Epithelial cell of esophagus (primary cell): Measurements from ENCODE around the gene OCA2.
"Not testable (repeated sequence)": the region's sequence is repeated elsewhere in the genome, so short reads cannot be mapped to it uniquely, and the experiment has no call there.

Source experiments
- DNase-seq: peaks from one replicate; pipeline ENCODE4 v3.0.0; 2010; ENCODE audit warnings: low read depth
- H3K4me3 ChIP-seq: 2 replicates; pipeline ENCODE4 v1.5.1; 2011; ENCODE audit warnings: mild to moderate bottlenecking, low read length, control low read depth
- TF ChIP-seq, protein P1 (sequence below): IDR thresholded peaks from 2 replicates; pipeline ENCODE4 v1.5.1; 2011; ENCODE audit warnings: low read depth, mild to moderate bottlenecking, low read length, control low read depth, inconsistent platforms; ENCODE audit not compliant: insufficient read depth; ENCODE audit errors: missing control alignments

OCA2 gene

DNA sequence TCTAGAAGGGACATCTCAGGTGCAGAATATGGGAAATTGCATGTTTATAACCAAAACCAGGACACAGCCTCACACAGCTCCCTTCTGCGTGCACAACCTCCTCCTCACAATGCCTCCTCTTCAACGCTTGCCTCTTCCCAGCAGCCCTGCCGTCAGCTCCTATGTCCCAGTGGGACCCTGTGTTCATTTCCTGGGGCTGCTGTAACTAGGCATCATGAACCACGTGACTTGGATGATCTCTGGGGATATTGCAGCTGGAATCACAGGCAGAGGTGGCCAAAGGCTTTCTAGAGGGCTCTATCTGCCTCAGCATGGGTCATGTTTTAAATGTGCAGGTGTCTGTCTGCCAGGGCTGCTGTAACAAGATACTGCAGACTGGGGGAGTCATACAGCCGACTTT, 375.3 kb downstream of the OCA2 start:
- TF ChIP-seq, protein P1, sequence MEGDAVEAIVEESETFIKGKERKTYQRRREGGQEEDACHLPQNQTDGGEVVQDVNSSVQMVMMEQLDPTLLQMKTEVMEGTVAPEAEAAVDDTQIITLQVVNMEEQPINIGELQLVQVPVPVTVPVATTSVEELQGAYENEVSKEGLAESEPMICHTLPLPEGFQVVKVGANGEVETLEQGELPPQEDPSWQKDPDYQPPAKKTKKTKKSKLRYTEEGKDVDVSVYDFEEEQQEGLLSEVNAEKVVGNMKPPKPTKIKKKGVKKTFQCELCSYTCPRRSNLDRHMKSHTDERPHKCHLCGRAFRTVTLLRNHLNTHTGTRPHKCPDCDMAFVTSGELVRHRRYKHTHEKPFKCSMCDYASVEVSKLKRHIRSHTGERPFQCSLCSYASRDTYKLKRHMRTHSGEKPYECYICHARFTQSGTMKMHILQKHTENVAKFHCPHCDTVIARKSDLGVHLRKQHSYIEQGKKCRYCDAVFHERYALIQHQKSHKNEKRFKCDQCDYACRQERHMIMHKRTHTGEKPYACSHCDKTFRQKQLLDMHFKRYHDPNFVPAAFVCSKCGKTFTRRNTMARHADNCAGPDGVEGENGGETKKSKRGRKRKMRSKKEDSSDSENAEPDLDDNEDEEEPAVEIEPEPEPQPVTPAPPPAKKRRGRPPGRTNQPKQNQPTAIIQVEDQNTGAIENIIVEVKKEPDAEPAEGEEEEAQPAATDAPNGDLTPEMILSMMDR = no peak
- H3K4me3 ChIP-seq = no peak overlapping the region
- DNase-seq = no peak

DNA sequence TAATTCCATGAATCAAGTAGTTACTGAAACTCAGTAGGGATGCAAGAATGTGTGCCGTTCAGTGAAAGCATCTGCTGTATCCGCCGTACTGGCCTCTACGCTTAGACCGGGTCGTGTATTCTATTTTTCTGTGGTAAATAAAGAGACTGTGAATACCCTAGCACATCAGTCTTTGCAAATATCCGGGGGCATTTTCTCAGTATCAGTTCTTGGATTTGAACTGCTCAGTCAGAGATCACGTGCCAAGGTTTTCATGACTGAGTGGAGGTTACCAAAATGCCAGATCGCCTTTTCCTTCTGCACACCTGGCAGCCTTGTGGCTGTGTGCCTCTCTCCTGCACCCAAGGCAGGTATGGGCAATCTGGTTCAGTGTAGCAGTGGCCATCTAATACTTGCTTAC, 377.0 kb downstream of the OCA2 start:
- DNase-seq = no peak
- TF ChIP-seq, protein P1 = no peak
- H3K4me3 ChIP-seq = no peak overlapping the region

DNA sequence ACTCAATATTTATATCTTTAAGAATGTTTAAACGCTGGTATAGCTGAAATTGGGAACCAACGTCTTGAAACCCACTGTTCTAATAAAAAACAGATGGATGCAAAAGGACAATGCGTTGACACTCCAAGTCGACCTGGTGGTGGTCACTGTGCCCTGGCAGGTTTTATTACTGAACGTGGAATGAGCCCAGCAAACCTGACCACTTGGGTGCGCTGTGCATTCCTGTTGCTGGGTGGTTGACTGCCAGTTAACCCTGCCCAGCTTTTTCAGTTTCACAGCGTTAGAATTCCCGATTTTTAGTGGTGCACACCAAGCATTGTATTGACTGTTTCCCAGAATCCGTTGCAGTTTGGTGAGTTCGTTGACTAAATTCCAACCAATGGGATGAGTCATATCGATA, 384.4 kb downstream of the OCA2 start:
- DNase-seq = no peak
- H3K4me3 ChIP-seq = no peak overlapping the region
- TF ChIP-seq, protein P1 = no peak

DNA sequence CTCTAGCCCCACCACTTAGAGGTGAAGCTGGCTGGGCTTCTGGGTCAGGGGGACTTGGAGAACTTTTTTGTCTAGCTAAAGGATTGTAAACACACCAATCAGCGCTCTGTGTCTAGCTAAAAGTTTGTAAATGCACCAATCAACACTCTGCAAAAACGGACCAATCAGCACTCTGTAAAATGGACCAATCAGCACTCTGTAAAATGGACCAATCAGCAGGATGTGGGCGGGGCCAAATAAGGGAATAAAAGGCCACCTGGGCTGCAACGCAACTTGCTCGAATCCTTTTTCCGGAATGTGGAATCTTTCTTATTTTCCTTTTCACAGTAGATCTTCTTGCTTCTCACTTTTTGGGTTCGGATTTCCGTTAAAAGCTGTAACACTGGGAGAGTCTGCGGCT, 385.3 kb downstream of the OCA2 start:
- DNase-seq, H3K4me3 ChIP-seq: not testable (repeated sequence)

DNA sequence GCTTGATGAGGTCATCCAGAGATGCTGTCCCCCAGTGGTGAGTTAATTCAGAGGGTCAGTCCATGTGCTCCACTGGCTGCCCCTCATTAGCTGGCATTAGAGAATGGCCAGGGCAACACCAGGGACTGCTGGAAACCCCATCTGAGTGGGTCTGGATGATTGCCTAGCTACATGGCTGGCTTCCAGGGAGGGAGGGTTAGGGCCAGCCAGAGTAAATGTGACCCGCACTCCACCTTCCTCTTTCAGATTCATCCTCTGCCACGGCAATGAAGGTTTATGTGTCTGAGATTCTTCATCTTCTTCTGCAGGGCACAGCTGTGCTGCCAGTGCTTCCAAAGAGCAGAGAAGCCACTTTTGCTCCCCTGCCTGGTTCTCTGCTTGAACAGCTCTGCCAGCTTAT, 391.9 kb downstream of the OCA2 start:
- no peak overlapping the region for H3K4me3 ChIP-seq
- TF ChIP-seq, protein P1 = no peak
- DNase-seq = no peak

- no peak overlapping the region for H3K4me3 ChIP-seq
- TF ChIP-seq, protein P1 = no peak
- DNase-seq = no peak
Measured at GRCh38 chr15:27706300-27706699, 392.8 kb downstream of the OCA2 start.

DNA sequence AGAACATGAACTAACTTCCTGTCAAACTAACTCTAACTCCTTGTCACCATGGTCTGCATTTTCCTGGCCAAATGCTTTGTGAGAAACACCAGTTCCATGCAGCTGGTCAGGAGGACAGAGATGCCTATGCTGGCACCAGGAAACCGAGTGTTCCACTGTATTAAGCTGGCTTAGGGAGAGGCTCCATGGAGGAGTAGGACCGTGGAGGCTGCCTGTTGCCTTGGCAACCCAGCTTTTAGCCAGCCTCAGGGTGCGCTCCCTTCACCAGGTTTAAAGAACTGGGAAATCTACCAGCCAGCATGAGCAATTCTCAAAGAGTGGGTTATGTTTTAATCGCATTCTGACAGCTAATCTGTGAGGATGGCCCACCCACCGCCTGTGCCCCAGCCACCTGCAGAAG, 394.1 kb downstream of the OCA2 start:
- H3K4me3 ChIP-seq = no peak overlapping the region
- TF ChIP-seq, protein P1 = no peak
- no peak for DNase-seq
